WTC11 (cell line): Measurements from ENCODE around the gene UQCR11.

ENCODE experiments used
- FOXJ3 ChIP-seq: sonication (generic); formaldehyde crosslinking; IDR thresholded peaks from 2 replicates; pipeline ENCODE4 v1.9.0; 2021; ENCODE audit warnings: missing genetic modification reagents, mild to moderate bottlenecking, borderline replicate concordance
- GTF2I ChIP-seq: fragments of 250-450 bp; sonication (Bioruptor Pico); conservative IDR thresholded peaks from 2 replicates; pipeline ENCODE4 v1.4.0; 2021; ENCODE audit warnings: mild to moderate bottlenecking
- JUN ChIP-seq: sonication (generic); formaldehyde crosslinking; IDR thresholded peaks from 2 replicates; pipeline ENCODE4 v1.8.0; 2023; ENCODE audit warnings: mild to moderate bottlenecking, missing genetic modification reagents
- KAT7 ChIP-seq: sonication (generic); formaldehyde crosslinking; IDR thresholded peaks from 2 replicates; pipeline ENCODE4 v1.8.1; 2023; ENCODE audit warnings: missing genetic modification reagents, mild to moderate bottlenecking, borderline replicate concordance
- PRRX2 ChIP-seq: fragments of 250-450 bp; sonication (Bioruptor Pico); IDR thresholded peaks from 2 replicates; pipeline ENCODE4 v1.8.0; 2021; ENCODE audit warnings: mild to moderate bottlenecking
- ZNF138 ChIP-seq: sonication (generic); formaldehyde crosslinking; conservative IDR thresholded peaks from 2 replicates; pipeline ENCODE4 v1.8.1; 2022; ENCODE audit warnings: mild to moderate bottlenecking, moderate library complexity, missing genetic modification reagents
- TF ChIP-seq, protein P1 (sequence below): fragments of 250-450 bp; sonication (Bioruptor Pico); IDR thresholded peaks from 2 replicates; pipeline ENCODE4 v1.9.0; 2021; ENCODE audit warnings: mild to moderate bottlenecking
- TF ChIP-seq, protein P2 (sequence below): sonication (generic); formaldehyde crosslinking; IDR thresholded peaks from 2 replicates; pipeline ENCODE4 v1.8.1; 2022; ENCODE audit warnings: mild to moderate bottlenecking, missing genetic modification reagents, moderate library complexity, borderline replicate concordance
- TF ChIP-seq, protein P3 (sequence below): fragments of 200-600 bp; IDR thresholded peaks from 2 replicates; pipeline ENCODE4 v1.8.0; 2022; ENCODE audit warnings: antibody characterized with exemption
- TF ChIP-seq, protein P4 (sequence below): sonication (generic); formaldehyde crosslinking; IDR thresholded peaks from 2 replicates; pipeline ENCODE4 v1.8.1; 2023; ENCODE audit warnings: mild to moderate bottlenecking, missing genetic modification reagents

DNA sequence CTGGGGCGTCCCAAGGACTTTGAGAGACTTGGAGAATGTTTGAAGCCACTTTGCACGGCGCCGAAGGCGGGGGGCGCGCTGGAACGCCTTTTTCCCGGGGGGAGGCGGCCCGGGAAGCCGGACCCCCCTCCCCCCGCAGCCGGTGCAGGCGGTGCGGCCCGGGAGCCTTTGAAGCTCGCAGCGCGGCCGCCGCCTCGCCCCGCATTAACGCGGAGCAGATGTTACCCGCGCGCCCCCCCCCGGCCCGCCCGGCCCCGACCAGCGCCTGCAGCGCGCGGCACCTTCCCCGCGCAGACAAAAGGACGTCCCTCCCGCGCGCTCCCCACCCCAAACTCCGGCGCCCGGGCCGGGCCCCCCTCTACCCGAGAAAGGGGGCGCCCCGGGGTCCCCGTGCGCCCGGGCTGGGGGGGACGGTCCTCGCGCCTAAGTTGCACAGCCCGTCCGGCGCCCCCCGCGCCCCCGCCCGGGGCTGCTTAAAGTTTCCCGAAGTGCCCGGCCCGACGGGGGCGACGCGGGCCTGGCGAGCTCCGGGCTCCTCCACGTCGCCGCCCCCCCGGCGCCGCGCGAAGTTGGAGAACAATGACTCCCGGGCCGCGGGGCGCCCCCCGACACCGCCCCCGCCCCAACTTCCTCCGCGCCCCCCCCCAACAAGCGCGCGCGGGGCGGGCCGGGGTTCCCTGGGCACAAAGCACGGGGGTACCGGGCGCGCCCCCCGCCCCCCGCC, 46.5 kb upstream of the UQCR11 start:
- TF ChIP-seq, protein P1, sequence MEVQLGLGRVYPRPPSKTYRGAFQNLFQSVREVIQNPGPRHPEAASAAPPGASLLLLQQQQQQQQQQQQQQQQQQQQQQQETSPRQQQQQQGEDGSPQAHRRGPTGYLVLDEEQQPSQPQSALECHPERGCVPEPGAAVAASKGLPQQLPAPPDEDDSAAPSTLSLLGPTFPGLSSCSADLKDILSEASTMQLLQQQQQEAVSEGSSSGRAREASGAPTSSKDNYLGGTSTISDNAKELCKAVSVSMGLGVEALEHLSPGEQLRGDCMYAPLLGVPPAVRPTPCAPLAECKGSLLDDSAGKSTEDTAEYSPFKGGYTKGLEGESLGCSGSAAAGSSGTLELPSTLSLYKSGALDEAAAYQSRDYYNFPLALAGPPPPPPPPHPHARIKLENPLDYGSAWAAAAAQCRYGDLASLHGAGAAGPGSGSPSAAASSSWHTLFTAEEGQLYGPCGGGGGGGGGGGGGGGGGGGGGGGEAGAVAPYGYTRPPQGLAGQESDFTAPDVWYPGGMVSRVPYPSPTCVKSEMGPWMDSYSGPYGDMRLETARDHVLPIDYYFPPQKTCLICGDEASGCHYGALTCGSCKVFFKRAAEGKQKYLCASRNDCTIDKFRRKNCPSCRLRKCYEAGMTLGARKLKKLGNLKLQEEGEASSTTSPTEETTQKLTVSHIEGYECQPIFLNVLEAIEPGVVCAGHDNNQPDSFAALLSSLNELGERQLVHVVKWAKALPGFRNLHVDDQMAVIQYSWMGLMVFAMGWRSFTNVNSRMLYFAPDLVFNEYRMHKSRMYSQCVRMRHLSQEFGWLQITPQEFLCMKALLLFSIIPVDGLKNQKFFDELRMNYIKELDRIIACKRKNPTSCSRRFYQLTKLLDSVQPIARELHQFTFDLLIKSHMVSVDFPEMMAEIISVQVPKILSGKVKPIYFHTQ (CRISPR knock-in tag), result no peak
- TF ChIP-seq, protein P2, sequence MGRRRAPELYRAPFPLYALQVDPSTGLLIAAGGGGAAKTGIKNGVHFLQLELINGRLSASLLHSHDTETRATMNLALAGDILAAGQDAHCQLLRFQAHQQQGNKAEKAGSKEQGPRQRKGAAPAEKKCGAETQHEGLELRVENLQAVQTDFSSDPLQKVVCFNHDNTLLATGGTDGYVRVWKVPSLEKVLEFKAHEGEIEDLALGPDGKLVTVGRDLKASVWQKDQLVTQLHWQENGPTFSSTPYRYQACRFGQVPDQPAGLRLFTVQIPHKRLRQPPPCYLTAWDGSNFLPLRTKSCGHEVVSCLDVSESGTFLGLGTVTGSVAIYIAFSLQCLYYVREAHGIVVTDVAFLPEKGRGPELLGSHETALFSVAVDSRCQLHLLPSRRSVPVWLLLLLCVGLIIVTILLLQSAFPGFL (CRISPR knock-in tag), result no peak
- TF ChIP-seq, protein P3, sequence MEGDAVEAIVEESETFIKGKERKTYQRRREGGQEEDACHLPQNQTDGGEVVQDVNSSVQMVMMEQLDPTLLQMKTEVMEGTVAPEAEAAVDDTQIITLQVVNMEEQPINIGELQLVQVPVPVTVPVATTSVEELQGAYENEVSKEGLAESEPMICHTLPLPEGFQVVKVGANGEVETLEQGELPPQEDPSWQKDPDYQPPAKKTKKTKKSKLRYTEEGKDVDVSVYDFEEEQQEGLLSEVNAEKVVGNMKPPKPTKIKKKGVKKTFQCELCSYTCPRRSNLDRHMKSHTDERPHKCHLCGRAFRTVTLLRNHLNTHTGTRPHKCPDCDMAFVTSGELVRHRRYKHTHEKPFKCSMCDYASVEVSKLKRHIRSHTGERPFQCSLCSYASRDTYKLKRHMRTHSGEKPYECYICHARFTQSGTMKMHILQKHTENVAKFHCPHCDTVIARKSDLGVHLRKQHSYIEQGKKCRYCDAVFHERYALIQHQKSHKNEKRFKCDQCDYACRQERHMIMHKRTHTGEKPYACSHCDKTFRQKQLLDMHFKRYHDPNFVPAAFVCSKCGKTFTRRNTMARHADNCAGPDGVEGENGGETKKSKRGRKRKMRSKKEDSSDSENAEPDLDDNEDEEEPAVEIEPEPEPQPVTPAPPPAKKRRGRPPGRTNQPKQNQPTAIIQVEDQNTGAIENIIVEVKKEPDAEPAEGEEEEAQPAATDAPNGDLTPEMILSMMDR, result no peak
- TF ChIP-seq ZNF138 (CRISPR knock-in tag) (no peak), FOXJ3 (CRISPR knock-in tag) (no peak), KAT7 (CRISPR knock-in tag) (no peak), PRRX2 (CRISPR knock-in tag) (no peak), JUN (CRISPR knock-in tag) (no peak), GTF2I (no peak)
- TF ChIP-seq, protein P4, sequence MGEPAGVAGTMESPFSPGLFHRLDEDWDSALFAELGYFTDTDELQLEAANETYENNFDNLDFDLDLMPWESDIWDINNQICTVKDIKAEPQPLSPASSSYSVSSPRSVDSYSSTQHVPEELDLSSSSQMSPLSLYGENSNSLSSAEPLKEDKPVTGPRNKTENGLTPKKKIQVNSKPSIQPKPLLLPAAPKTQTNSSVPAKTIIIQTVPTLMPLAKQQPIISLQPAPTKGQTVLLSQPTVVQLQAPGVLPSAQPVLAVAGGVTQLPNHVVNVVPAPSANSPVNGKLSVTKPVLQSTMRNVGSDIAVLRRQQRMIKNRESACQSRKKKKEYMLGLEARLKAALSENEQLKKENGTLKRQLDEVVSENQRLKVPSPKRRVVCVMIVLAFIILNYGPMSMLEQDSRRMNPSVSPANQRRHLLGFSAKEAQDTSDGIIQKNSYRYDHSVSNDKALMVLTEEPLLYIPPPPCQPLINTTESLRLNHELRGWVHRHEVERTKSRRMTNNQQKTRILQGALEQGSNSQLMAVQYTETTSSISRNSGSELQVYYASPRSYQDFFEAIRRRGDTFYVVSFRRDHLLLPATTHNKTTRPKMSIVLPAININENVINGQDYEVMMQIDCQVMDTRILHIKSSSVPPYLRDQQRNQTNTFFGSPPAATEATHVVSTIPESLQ, result no peak
